H1 (cell line): ENCODE results near the gene RAB38. TPM values are rescaled to one million over a fixed set of nuclear protein-coding genes. Genes with fewer than 3 reads are reported as not detected.

Source experiments
- CTCF ChIA-PET: fragments of 300-600 bp; sonication (Branson Sonifier 250); formaldehyde crosslinking; loops from one replicate; lab custom pipeline; 2021; ENCODE audit not compliant: partially characterized antibody; lab: Charles Lee
- POLR2A ChIA-PET: fragments of 300-600 bp; sonication (Branson Sonifier 250); formaldehyde crosslinking; loops from one replicate; lab custom pipeline; 2021; ENCODE audit warnings: inconsistent platforms; ENCODE audit not compliant: partially characterized antibody; lab: Charles Lee
- DNase-seq, 2 experiments: peaks; one replicate each; pipeline versions ENCODE4 v3.0.0 to v3.0.0-alpha.2; 2010 to 2022; ENCODE audit warnings: low spot score in 2 of 2, low read depth in 1 of 2, mixed read lengths in 1 of 2
- FAIRE-seq: peaks from 2 replicates; lab custom pipeline; 2011; peaks lifted over from hg19 to GRCh38; lab: Jason Lieb, UNC
- H2AFZ ChIP-seq: 2 replicates; pipeline ENCODE4 v1.8.1; 2012; ENCODE audit warnings: low read length, inconsistent platforms
- H2AK5ac ChIP-seq: 2 replicates; pipeline ENCODE4 v1.6.1; 2013; ENCODE audit warnings: low read depth, low read length
- H2BK120ac ChIP-seq: replicated peaks from 2 replicates; pipeline ENCODE3; 2013; ENCODE audit warnings: low read depth, low read length, inconsistent platforms
- H2BK12ac ChIP-seq: 2 replicates; pipeline ENCODE4 v1.6.1; 2013; ENCODE audit warnings: low read depth, low read length
- H2BK15ac ChIP-seq: 2 replicates; pipeline ENCODE4 v1.6.1; 2013; ENCODE audit warnings: low read length
- H2BK20ac ChIP-seq: 2 replicates; pipeline ENCODE4 v1.6.1; 2013; ENCODE audit warnings: low read length
- H2BK5ac ChIP-seq: 2 replicates; pipeline ENCODE4 v1.6.1; 2013; ENCODE audit warnings: low read depth, low read length
- H3K14ac ChIP-seq: 2 replicates; pipeline ENCODE4 v1.6.1; 2013; ENCODE audit warnings: inconsistent platforms; ENCODE audit not compliant: insufficient read length
- H3K18ac ChIP-seq: 2 replicates; pipeline ENCODE4 v1.6.1; 2013; ENCODE audit warnings: low read length; ENCODE audit errors: extremely low read depth
- H3K23ac ChIP-seq: 2 replicates; pipeline ENCODE4 v1.6.1; 2013; ENCODE audit warnings: inconsistent platforms; ENCODE audit not compliant: insufficient read length
- H3K23me2 ChIP-seq: 2 replicates; pipeline ENCODE4 v1.6.1; 2013; ENCODE audit warnings: low read depth, low read length
- H3K27ac ChIP-seq: 2 replicates; pipeline ENCODE4 v1.6.1; 2011; ENCODE audit warnings: low read depth, low read length, inconsistent platforms
- H3K27me3 ChIP-seq, 4 experiments: replicated peaks in 1 of 4; 1 replicate in 1 of 4; 2 replicates in 3 of 4; pipeline versions ENCODE4 v1.6.1 to v1.8.1; 2011 to 2013; ENCODE audit warnings: low read length in 3 of 4, mild to moderate bottlenecking in 3 of 4, inconsistent platforms in 2 of 4, mixed read lengths in 2 of 4, moderate library complexity in 1 of 4; ENCODE audit not compliant: control insufficient read depth in 3 of 4, insufficient read depth in 3 of 4; ENCODE audit errors: extremely low read depth in 1 of 4
- H3K36me3 ChIP-seq, 4 experiments: 2 replicates each; pipeline versions ENCODE4 v1.6.1 to v1.8.1; 2011 to 2013; ENCODE audit warnings: mild to moderate bottlenecking in 4 of 4, low read length in 3 of 4, moderate library complexity in 2 of 4, control low read depth in 1 of 4, inconsistent platforms in 1 of 4; ENCODE audit not compliant: insufficient read depth in 4 of 4, control insufficient read depth in 2 of 4
- H3K4ac ChIP-seq: replicated peaks from 2 replicates; pipeline ENCODE3; 2013; ENCODE audit warnings: low read length, low read depth, mixed read lengths, inconsistent platforms; ENCODE audit not compliant: insufficient read length
- H3K4me1 ChIP-seq, 4 experiments: replicated peaks in 1 of 4; 1 replicate in 1 of 4; 2 replicates in 3 of 4; pipeline versions ENCODE4 v1.6.1 to v1.8.1; 2011 to 2013; ENCODE audit warnings: low read length in 3 of 4, inconsistent platforms in 2 of 4, mixed read lengths in 1 of 4; ENCODE audit not compliant: insufficient read depth in 4 of 4, control insufficient read depth in 3 of 4
- H3K4me2 ChIP-seq, 2 experiments: 2 replicates each; pipeline versions ENCODE4 v1.6.1 to v1.8.1; 2011 to 2013; ENCODE audit warnings: low read depth in 2 of 2, low read length in 2 of 2, control low read depth in 1 of 2, inconsistent platforms in 1 of 2, mild to moderate bottlenecking in 1 of 2; ENCODE audit not compliant: insufficient read depth in 1 of 2
- H3K4me3 ChIP-seq, 4 experiments: fragments of 200-600, 300-600 bp in 1 of 4; sonication (generic), shearing (Covaris generic), sonication (Bioruptor Twin) in 1 of 4; 2 replicates each; pipeline versions ENCODE4 v1.5.1 to v1.8.1; 2011 to 2016; ENCODE audit warnings: low read length in 4 of 4, low read depth in 3 of 4, control low read depth in 2 of 4, inconsistent platforms in 2 of 4, mild to moderate bottlenecking in 2 of 4, mixed read lengths in 1 of 4, moderate library complexity in 1 of 4; ENCODE audit not compliant: insufficient read depth in 2 of 4; ENCODE audit errors: extremely low read depth in 1 of 4
- H3K56ac ChIP-seq: replicated peaks from 2 replicates; pipeline ENCODE3; 2013; ENCODE audit warnings: low read depth, mild to moderate bottlenecking, mixed read lengths, low read length, inconsistent platforms; ENCODE audit not compliant: insufficient read length
- H3K79me1 ChIP-seq: 2 replicates; pipeline ENCODE4 v1.6.1; 2013; ENCODE audit warnings: low read depth, low read length, control low read depth
- H3K79me2 ChIP-seq, 2 experiments: 2 replicates each; pipeline versions ENCODE4 v1.6.1 to v1.8.1; 2012 to 2013; ENCODE audit warnings: low read length in 2 of 2, mild to moderate bottlenecking in 2 of 2, inconsistent platforms in 1 of 2; ENCODE audit not compliant: insufficient read depth in 2 of 2, control insufficient read depth in 1 of 2
- H3K9ac ChIP-seq, 4 experiments: replicated peaks in 1 of 4; 1 replicate in 1 of 4; 2 replicates in 3 of 4; pipeline versions ENCODE4 v1.6.1 to v1.8.1; 2011 to 2013; ENCODE audit warnings: low read depth in 3 of 4, low read length in 3 of 4, control low read depth in 2 of 4, mild to moderate bottlenecking in 2 of 4, moderate library complexity in 2 of 4, inconsistent platforms in 1 of 4; ENCODE audit errors: extremely low read depth in 1 of 4
- H3K9me3 ChIP-seq, 2 experiments: 2 replicates each; pipeline versions ENCODE4 v1.6.1 to v1.8.1; 2012 to 2013; ENCODE audit warnings: mild to moderate bottlenecking in 2 of 2, moderate library complexity in 2 of 2, control low read depth in 1 of 2, inconsistent platforms in 1 of 2, low read depth in 1 of 2, low read length in 1 of 2, mixed read lengths in 1 of 2; ENCODE audit not compliant: insufficient read depth in 2 of 2
- H4K20me1 ChIP-seq, 2 experiments: replicated peaks in 1 of 2; 2 replicates each; pipeline versions ENCODE3 to v1.8.1; 2011 to 2013; ENCODE audit warnings: inconsistent platforms in 2 of 2, low read length in 2 of 2, mild to moderate bottlenecking in 1 of 2; ENCODE audit not compliant: insufficient read depth in 2 of 2, control insufficient read depth in 1 of 2
- H4K5ac ChIP-seq: 2 replicates; pipeline ENCODE4 v1.6.1; 2013; ENCODE audit warnings: low read length, low read depth, mixed read lengths, inconsistent platforms; ENCODE audit not compliant: insufficient read length
- H4K8ac ChIP-seq: 2 replicates; pipeline ENCODE4 v1.8.0; 2013; ENCODE audit warnings: mild to moderate bottlenecking, moderate library complexity, low read length, inconsistent platforms; ENCODE audit not compliant: insufficient read depth; ENCODE audit errors: extremely low read depth
- H4K91ac ChIP-seq: replicated peaks from 2 replicates; pipeline ENCODE3; 2013; ENCODE audit warnings: low read length, mixed read lengths, inconsistent platforms; ENCODE audit not compliant: insufficient read length
- CBX5 ChIP-seq: fragments of 300-800, 300-1000 bp; sonication (generic); IDR thresholded peaks from 2 replicates; pipeline ENCODE4 v1.7.1; 2016; ENCODE audit warnings: antibody characterized with exemption, low read length, low read depth
- HDAC2 ChIP-seq, 2 experiments: fragments of 300-600 bp in 1 of 2; sonication (generic) in 1 of 2; IDR thresholded peaks; 2 replicates each; pipeline ENCODE4 v1.6.1; 2011 to 2012; ENCODE audit warnings: low read depth in 2 of 2, low read length in 2 of 2, mild to moderate bottlenecking in 2 of 2, moderate library complexity in 2 of 2, borderline replicate concordance in 1 of 2, inconsistent platforms in 1 of 2
- HDAC6 ChIP-seq: IDR thresholded peaks from one replicate; pipeline ENCODE4 v1.7.1; 2012; ENCODE audit warnings: low read depth, mild to moderate bottlenecking, inconsistent platforms, low read length, moderate library complexity
- JUND ChIP-seq: IDR thresholded peaks from 2 replicates; pipeline ENCODE4 v1.6.1; 2011; ENCODE audit warnings: mild to moderate bottlenecking, improper control_type of control experiment, low read length
- KDM4A ChIP-seq: IDR thresholded peaks from one replicate; pipeline ENCODE4 v1.7.1; 2012; ENCODE audit warnings: low read depth, mild to moderate bottlenecking, moderate library complexity, low read length, inconsistent platforms; ENCODE audit not compliant: severe bottlenecking
- MAFK ChIP-seq: IDR thresholded peaks from 2 replicates; pipeline ENCODE4 v1.6.1; 2012; ENCODE audit warnings: low read depth, mild to moderate bottlenecking, improper control_type of control experiment, low read length
- MAX ChIP-seq: IDR thresholded peaks from 2 replicates; pipeline ENCODE4 v1.6.1; 2012; ENCODE audit warnings: inconsistent platforms
- NANOG ChIP-seq: IDR thresholded peaks from 2 replicates; pipeline ENCODE4 v1.6.1; 2011; ENCODE audit warnings: low read length, low read depth, mild to moderate bottlenecking, inconsistent platforms; ENCODE audit not compliant: insufficient read depth, poor library complexity, severe bottlenecking
- POLR2A ChIP-seq, 2 experiments: IDR thresholded peaks; 1 replicate in 1 of 2; 2 replicates in 1 of 2; pipeline ENCODE4 v1.6.1; 2011; ENCODE audit warnings: low read depth in 2 of 2, low read length in 2 of 2, mild to moderate bottlenecking in 2 of 2; ENCODE audit errors: control extremely low read depth in 1 of 2
- POU5F1 ChIP-seq: IDR thresholded peaks from 2 replicates; pipeline ENCODE4 v1.6.1; 2011; ENCODE audit warnings: low read depth, mild to moderate bottlenecking, low read length, moderate library complexity
- SAP30 ChIP-seq: fragments of 300-600 bp; sonication (generic); IDR thresholded peaks from 2 replicates; pipeline ENCODE4 v1.7.1; 2012; ENCODE audit warnings: low read length, moderate library complexity, mild to moderate bottlenecking, inconsistent platforms; ENCODE audit not compliant: insufficient read depth, insufficient replicate concordance
- USF2 ChIP-seq: IDR thresholded peaks from 2 replicates; pipeline ENCODE4 v1.6.1; 2011; ENCODE audit warnings: low read length, improper control_type of control experiment
- WGBS, 2 experiments: shearing (Covaris generic) in 1 of 2; methylation state at CpG; one replicate each; pipeline versions ENCODE4 v1.1.6 to v1.1.7; 2013 to 2015; ENCODE audit warnings: low lambda C conversion rate in 2 of 2, mixed read lengths in 2 of 2, inconsistent platforms in 1 of 2, low coverage in 1 of 2, missing lambda C conversion rate in 1 of 2; ENCODE audit not compliant: insufficient replicate concordance in 2 of 2, insufficient coverage in 1 of 2, insufficient read length in 1 of 2; ENCODE audit errors: extremely low coverage in 1 of 2, missing lambda C conversion rate in 1 of 2; 5-methylcytosine and 5-hydroxymethylcytosine counted together
- polyA plus RNA-seq, 7 experiments: library from polyadenylated mRNA; depleted of rRNA in 3 of 7; stranded (reverse) in 5 of 7; unstranded in 2 of 7; fragments of >200 nt in 5 of 7; fragments of 200-250 nt in 2 of 7; gene quantifications; 1 replicate in 5 of 7; 2 replicates in 1 of 7; 4 replicates in 1 of 7; pipeline versions ENCODE4 v1.2.1 to v1.2.3, GENCODE V29; 2011 to 2013; ENCODE audit warnings: missing spikeins in 2 of 7, mixed read lengths in 2 of 7
- total RNA-seq: library from RNA; stranded (reverse); fragmentation: NEBNext Ultra II Directional; extraction: Animal tissue kit (Norgen Biotek cat#: 25700); gene quantifications from 2 replicates; pipeline ENCODE4 v1.2.1, GENCODE V29; 2021

The RAB38 gene
- total and polyA plus RNA-seq, 2 of the 8 experiments (the other 6 are each of a cell fraction or from before 2014, with no cell fraction given), result 15.4 to 16.5 TPM

- Histone ChIP-seq H2BK5ac (no peak overlapping the region), H3K27me3 (no peaks in the 10 kb centered on the region), H4K8ac (no peak overlapping the region), H3K27ac (no peak overlapping the region), H2BK15ac (no peak overlapping the region), H3K18ac (no peak overlapping the region), H3K9me3 (no peaks in the 10 kb centered on the region), H3K14ac (no peak overlapping the region), H3K79me2 (no peaks in the 10 kb centered on the region), H3K4me3 (no peak overlapping the region), H3K23ac (no peak overlapping the region), H4K91ac (no peak overlapping the region), H2AK5ac (no peak overlapping the region), H3K4me1 (peaks cover 0 to 5% (median 0%) of the 10 kb centered on the region in 4 experiments; a peak in 2 of 7 replicates), H4K5ac (no peak overlapping the region), H3K56ac (no peak overlapping the region), H3K4ac (no peak overlapping the region), H2BK12ac (no peak overlapping the region), H3K36me3 (peaks cover 0 to 2% (median 0%) of the 10 kb centered on the region in 4 experiments; a peak in 1 of 8 replicates), H2AFZ (no peak overlapping the region), H3K9ac (no peak overlapping the region), H3K4me2 (no peak overlapping the region), H3K79me1 (no peaks in the 10 kb centered on the region), H4K20me1 (no peaks in the 10 kb centered on the region), H2BK120ac (no peak overlapping the region), H3K23me2 (no peaks in the 10 kb centered on the region), H2BK20ac (no peak overlapping the region)
- DNase-seq, result no peak
- no peak for FAIRE-seq
- WGBS, 2 experiments, result 84% methylated on average over 2 of the region's 2 CpGs; no CpG with 5 or more reads in 1 of the 2 experiments
- ChIA-PET CTCF (interaction anchor here (0.6 to 2.6 kb wide), 9 partner anchors 31 to 446 kb away, joined by 3 to 10 read pairs (median 5); no protein-coding TSS in a partner anchor), POLR2A (no interaction called here)
- TF ChIP-seq MAFK, result no peak
- no peak for TF ChIP-seq NANOG
- no peak for TF ChIP-seq JUND
- no peak for TF ChIP-seq KDM4A
- no peak for TF ChIP-seq HDAC2 (IDR thresholded peaks at IDR 0.05; ENCODE audit: borderline replicate concordance in 1 of 2, low read depth in 2 of 2, low read length in 2 of 2)
- no peak for TF ChIP-seq MAX
- no peak for TF ChIP-seq POU5F1
- TF ChIP-seq HDAC6, result no peak
- TF ChIP-seq POLR2A (IDR thresholded peaks at IDR 0.05; ENCODE audit: control extremely low read depth in 1 of 2, low read depth in 2 of 2, low read length in 2 of 2), result no peak
- no peak for TF ChIP-seq CBX5
- TF ChIP-seq SAP30, result no peak
- no peak for TF ChIP-seq USF2
Measured at GRCh38 chr11:88105951-88106350, 69.3 kb downstream of the RAB38 start.
